HUES6 (cell line): ENCODE data around the gene EIF4E3.

Experiments
- H3K27ac ChIP-seq: 2 replicates; pipeline ENCODE4 v1.7.0; 2013; ENCODE audit warnings: low read depth, mild to moderate bottlenecking, low read length, inconsistent platforms
- H3K27me3 ChIP-seq: 2 replicates; pipeline ENCODE4 v1.6.1; 2013; ENCODE audit warnings: low read length; ENCODE audit not compliant: control insufficient read depth, insufficient read depth
- H3K36me3 ChIP-seq: 2 replicates; pipeline ENCODE4 v1.6.1; 2013; ENCODE audit warnings: low read length; ENCODE audit not compliant: control insufficient read depth, insufficient read depth
- H3K4me1 ChIP-seq: 2 replicates; pipeline ENCODE4 v1.6.1; 2013; ENCODE audit warnings: low read length; ENCODE audit not compliant: control insufficient read depth, insufficient read depth
- H3K4me3 ChIP-seq: 2 replicates; pipeline ENCODE4 v1.5.1; 2013; ENCODE audit warnings: low read depth, low read length
- H3K9ac ChIP-seq: one replicate; pipeline ENCODE4 v1.6.1; 2013; ENCODE audit warnings: mild to moderate bottlenecking, low read length
- H3K9me3 ChIP-seq: 2 replicates; pipeline ENCODE4 v1.6.1; 2013; ENCODE audit warnings: low read depth, low read length; ENCODE audit not compliant: control insufficient read depth, insufficient read depth

EIF4E3 gene

GRCh38 chr3:71685686-71686085 is 39.5 kb downstream of the EIF4E3 start:
- H3K27ac ChIP-seq, result no peak overlapping the region
- peaks cover 63% of the 10 kb centered on the region for H3K4me1 ChIP-seq
- no peaks in the 10 kb centered on the region for H3K27me3 ChIP-seq
- no peaks in the 10 kb centered on the region for H3K9me3 ChIP-seq
- H3K9ac ChIP-seq, result no peak overlapping the region
- no peaks in the 10 kb centered on the region for H3K36me3 ChIP-seq
- H3K4me3 ChIP-seq, result no peak overlapping the region

- peaks cover 55% of the 10 kb centered on the region for H3K4me1 ChIP-seq
- no peak overlapping the region for H3K27ac ChIP-seq
- H3K9ac ChIP-seq, result no peak overlapping the region
- no peaks in the 10 kb centered on the region for H3K9me3 ChIP-seq
- no peak overlapping the region for H3K4me3 ChIP-seq
- no peaks in the 10 kb centered on the region for H3K36me3 ChIP-seq
- no peaks in the 10 kb centered on the region for H3K27me3 ChIP-seq
These were observed 40.3 kb downstream of the EIF4E3 start for GRCh38 chr3:71684757-71685386.

GRCh38 chr3:71684046-71684756 is 41.0 kb downstream of the EIF4E3 start:
- H3K36me3 ChIP-seq, result no peaks in the 10 kb centered on the region
- no peak overlapping the region for H3K4me3 ChIP-seq
- H3K4me1 ChIP-seq, result peaks cover 49% of the 10 kb centered on the region
- H3K27me3 ChIP-seq, result no peaks in the 10 kb centered on the region
- H3K9me3 ChIP-seq, result no peaks in the 10 kb centered on the region
- H3K9ac ChIP-seq, result no peak overlapping the region
- no peak overlapping the region for H3K27ac ChIP-seq

- no peak overlapping the region for H3K4me3 ChIP-seq
- no peaks in the 10 kb centered on the region for H3K36me3 ChIP-seq
- no peak overlapping the region for H3K9ac ChIP-seq
- no peaks in the 10 kb centered on the region for H3K27me3 ChIP-seq
- H3K9me3 ChIP-seq, result no peaks in the 10 kb centered on the region
- peaks cover 32% of the 10 kb centered on the region for H3K4me1 ChIP-seq
- no peak overlapping the region for H3K27ac ChIP-seq
These were observed 44.0 kb downstream of the EIF4E3 start for GRCh38 chr3:71681224-71681668.

GRCh38 chr3:71680603-71681002 is 44.6 kb downstream of the EIF4E3 start:
- H3K36me3 ChIP-seq, result no peaks in the 10 kb centered on the region
- H3K9me3 ChIP-seq, result no peaks in the 10 kb centered on the region
- no peak overlapping the region for H3K27ac ChIP-seq
- no peak overlapping the region for H3K4me3 ChIP-seq
- H3K4me1 ChIP-seq, result peaks cover 32% of the 10 kb centered on the region
- H3K9ac ChIP-seq, result no peak overlapping the region
- no peaks in the 10 kb centered on the region for H3K27me3 ChIP-seq

DNA sequence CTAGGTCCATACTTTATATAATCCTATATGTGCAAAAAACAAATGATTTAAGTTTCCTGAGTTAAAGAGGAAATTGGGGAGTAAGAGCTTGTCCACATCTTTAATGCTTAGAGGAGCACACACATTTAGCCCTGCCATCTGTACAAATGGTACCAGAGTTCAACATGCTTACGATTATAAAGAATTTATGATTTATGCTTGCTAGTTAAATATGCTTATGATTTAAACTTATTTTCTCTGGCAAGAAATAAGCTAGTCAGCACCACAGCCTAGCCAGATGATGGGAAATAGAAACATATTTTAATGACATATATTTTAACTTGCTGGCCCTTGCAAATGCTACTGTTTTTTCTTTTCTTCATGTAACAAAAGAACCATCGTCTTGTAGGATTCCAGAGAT is 48.3 kb downstream of the EIF4E3 start:
- Histone ChIP-seq H3K36me3 (no peaks in the 10 kb centered on the region), H3K4me1 (peaks cover 21% of the 10 kb centered on the region), H3K9me3 (no peaks in the 10 kb centered on the region), H3K27me3 (no peaks in the 10 kb centered on the region), H3K4me3 (no peak overlapping the region), H3K9ac (no peak overlapping the region), H3K27ac (no peak overlapping the region)

DNA sequence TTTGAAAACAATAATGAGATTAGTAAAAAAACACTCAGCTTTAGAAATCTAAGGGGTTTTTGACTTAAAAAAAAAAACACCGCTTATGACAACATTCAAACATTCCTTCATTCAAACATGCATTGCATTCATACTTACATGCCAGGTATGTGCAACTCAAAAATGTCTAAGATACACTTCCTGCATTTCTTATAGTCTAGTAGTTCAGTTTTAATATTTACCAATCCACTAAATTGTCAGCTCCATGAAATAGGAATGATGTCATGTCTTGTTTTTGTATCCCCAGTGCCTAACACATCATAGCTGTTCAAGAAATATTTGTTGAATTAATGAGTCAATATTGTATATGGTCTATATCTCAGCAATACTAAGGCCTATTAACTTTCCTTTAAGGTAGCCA is 51.7 kb downstream of the EIF4E3 start:
- no peaks in the 10 kb centered on the region for H3K9me3 ChIP-seq
- no peaks in the 10 kb centered on the region for H3K27me3 ChIP-seq
- no peaks in the 10 kb centered on the region for H3K36me3 ChIP-seq
- H3K27ac ChIP-seq, result no peak overlapping the region
- H3K4me1 ChIP-seq, result peaks cover 23% of the 10 kb centered on the region
- H3K9ac ChIP-seq, result no peak overlapping the region
- H3K4me3 ChIP-seq, result no peak overlapping the region

DNA sequence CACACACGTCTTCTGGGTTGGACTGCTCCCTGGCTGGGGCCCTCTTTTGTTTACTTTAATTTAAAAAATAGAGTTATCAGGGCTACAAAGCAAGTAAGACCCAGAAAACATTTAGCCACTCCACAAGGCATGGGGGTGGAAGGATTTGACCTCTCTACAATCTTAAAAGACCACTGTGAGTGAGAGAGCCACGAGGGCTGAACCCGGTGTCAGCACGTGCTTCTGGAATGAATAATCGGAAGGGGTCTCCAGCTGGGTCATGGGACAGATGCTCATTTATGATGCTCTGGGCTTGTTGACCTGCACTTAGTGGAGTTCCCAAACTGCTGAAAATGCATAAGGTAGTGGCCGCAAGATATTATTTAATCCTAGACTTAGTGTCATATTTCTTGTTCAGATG is 52.4 kb downstream of the EIF4E3 start:
- no peak overlapping the region for H3K9ac ChIP-seq
- no peak overlapping the region for H3K27ac ChIP-seq
- H3K27me3 ChIP-seq, result no peaks in the 10 kb centered on the region
- H3K36me3 ChIP-seq, result no peaks in the 10 kb centered on the region
- H3K9me3 ChIP-seq, result no peaks in the 10 kb centered on the region
- H3K4me1 ChIP-seq, result peaks cover 23% of the 10 kb centered on the region
- H3K4me3 ChIP-seq, result no peak overlapping the region

- H3K4me3 ChIP-seq, result no peak overlapping the region
- H3K27ac ChIP-seq, result no peak overlapping the region
- no peaks in the 10 kb centered on the region for H3K27me3 ChIP-seq
- no peaks in the 10 kb centered on the region for H3K36me3 ChIP-seq
- no peak overlapping the region for H3K9ac ChIP-seq
- peaks cover 23% of the 10 kb centered on the region for H3K4me1 ChIP-seq
- no peaks in the 10 kb centered on the region for H3K9me3 ChIP-seq
These were observed 52.9 kb downstream of the EIF4E3 start for GRCh38 chr3:71672340-71672739.

- H3K4me3 ChIP-seq, result no peak overlapping the region
- H3K36me3 ChIP-seq, result no peaks in the 10 kb centered on the region
- H3K9ac ChIP-seq, result no peak overlapping the region
- peaks cover 20% of the 10 kb centered on the region for H3K4me1 ChIP-seq
- no peaks in the 10 kb centered on the region for H3K9me3 ChIP-seq
- H3K27me3 ChIP-seq, result no peaks in the 10 kb centered on the region
- H3K27ac ChIP-seq, result no peak overlapping the region
These were observed 53.9 kb downstream of the EIF4E3 start for GRCh38 chr3:71671216-71671845.

- no peaks in the 10 kb centered on the region for H3K9me3 ChIP-seq
- no peak overlapping the region for H3K9ac ChIP-seq
- H3K27me3 ChIP-seq, result no peaks in the 10 kb centered on the region
- no peaks in the 10 kb centered on the region for H3K36me3 ChIP-seq
- no peak overlapping the region for H3K4me3 ChIP-seq
- H3K27ac ChIP-seq, result no peak overlapping the region
- H3K4me1 ChIP-seq, result no peaks in the 10 kb centered on the region
These were observed 62.6 kb downstream of the EIF4E3 start for GRCh38 chr3:71662568-71662967.
